GM23338 (cell line): ENCODE measurements around the gene CTDSP2. TPM values are rescaled to one million over a fixed set of nuclear protein-coding genes. Genes with fewer than 3 reads are reported as not detected.

Experiments
- ATAC-seq: fragments of 200-7000 bp; cut with Tn5 transposase; 3 replicates; pipeline ENCODE4 v1.9.1; 2020
- DNase-seq: peaks from one replicate; pipeline ENCODE4 v3.0.0-alpha.2; 2015; ENCODE audit warnings: low spot score
- H2AFZ ChIP-seq: fragments of 200-600 bp; sonication (generic); 2 replicates; pipeline ENCODE4 v1.8.0; 2016; ENCODE audit warnings: antibody characterized with exemption, mild to moderate bottlenecking, moderate library complexity
- H3F3A ChIP-seq: fragments of 200-600 bp; sonication (generic); replicated peaks from 2 replicates; pipeline ENCODE4 v1.8.0; 2017; ENCODE audit warnings: antibody characterized with exemption, mixed run types, low read depth
- H3K27ac ChIP-seq: fragments of 200-600 bp; sonication (generic); 2 replicates; pipeline ENCODE4 v1.6.1; 2016; ENCODE audit warnings: low read depth
- H3K27me3 ChIP-seq: fragments of 200-600 bp; sonication (generic); 2 replicates; pipeline ENCODE4 v1.8.0; 2016; ENCODE audit warnings: mild to moderate bottlenecking, mixed run types, moderate library complexity; ENCODE audit not compliant: insufficient read depth
- H3K36me3 ChIP-seq: fragments of 200-600 bp; sonication (generic); 2 replicates; pipeline ENCODE4 v1.8.0; 2016; ENCODE audit warnings: mild to moderate bottlenecking; ENCODE audit not compliant: insufficient read depth
- H3K4me1 ChIP-seq: fragments of 200-600 bp; sonication (generic); 2 replicates; pipeline ENCODE4 v1.8.0; 2016; ENCODE audit warnings: mild to moderate bottlenecking, moderate library complexity; ENCODE audit not compliant: insufficient read depth
- H3K4me2 ChIP-seq: fragments of 200-600 bp; sonication (generic); 2 replicates; pipeline ENCODE4 v1.7.1; 2017; ENCODE audit warnings: mixed run types
- H3K4me3 ChIP-seq: fragments of 200-600 bp; sonication (generic); 2 replicates; pipeline ENCODE4 v1.6.1; 2016; ENCODE audit warnings: mixed run types
- H3K79me2 ChIP-seq: fragments of 200-600 bp; sonication (generic); replicated peaks from 2 replicates; pipeline ENCODE4 v1.8.0; 2017; ENCODE audit warnings: mild to moderate bottlenecking; ENCODE audit not compliant: insufficient read depth
- H3K9me2 ChIP-seq: fragments of 200-600 bp; sonication (generic); 2 replicates; pipeline ENCODE4 v1.8.0; 2017; ENCODE audit not compliant: insufficient read depth
- H4K20me1 ChIP-seq: fragments of 200-600 bp; sonication (generic); replicated peaks from 2 replicates; pipeline ENCODE4 v1.8.0; 2017; ENCODE audit warnings: mild to moderate bottlenecking; ENCODE audit not compliant: insufficient read depth
- H3K27ac Mint-ChIP-seq: 2 replicates; pipeline ENCODE4 v1.8.0; 2020; ENCODE audit warnings: inconsistent platforms, mild to moderate bottlenecking, moderate library complexity, mixed read lengths
- H3K27me3 Mint-ChIP-seq: 3 replicates; pipeline ENCODE4 v1.8.0; 2022; ENCODE audit warnings: low read depth, mild to moderate bottlenecking, moderate library complexity, mixed read lengths, inconsistent platforms; ENCODE audit not compliant: insufficient read depth, poor library complexity
- H3K36me3 Mint-ChIP-seq: 3 replicates; pipeline ENCODE4 v1.8.0; 2021; ENCODE audit warnings: low read depth, mild to moderate bottlenecking, inconsistent platforms, moderate library complexity, mixed read lengths
- H3K4me1 Mint-ChIP-seq: 3 replicates; pipeline ENCODE4 v1.8.0; 2020; ENCODE audit warnings: mild to moderate bottlenecking, inconsistent platforms, mixed read lengths
- H3K4me3 Mint-ChIP-seq: 3 replicates; pipeline ENCODE4 v1.8.0; 2021; ENCODE audit warnings: moderate library complexity, mild to moderate bottlenecking, inconsistent platforms, mixed read lengths
- H3K9me3 Mint-ChIP-seq: 3 replicates; pipeline ENCODE4 v1.8.0; 2020; ENCODE audit warnings: moderate library complexity, mild to moderate bottlenecking, inconsistent platforms, mixed read lengths
- CREB1 ChIP-seq: fragments of 250-450 bp; sonication (Bioruptor Pico); IDR thresholded peaks from 2 replicates; pipeline ENCODE4 v1.5.0; 2020; ENCODE audit warnings: low read depth, mild to moderate bottlenecking, moderate library complexity
- CTCF ChIP-seq, 2 experiments: fragments of 200-600 bp in 1 of 2; sonication (generic) in 1 of 2; conservative IDR thresholded peaks; 2 replicates each; pipeline versions ENCODE4 v1.5.1 to v1.6.1; 2016 to 2017; ENCODE audit warnings: antibody characterized with exemption in 2 of 2, low read depth in 2 of 2, mild to moderate bottlenecking in 2 of 2, moderate library complexity in 1 of 2
- ETS1 ChIP-seq: IDR thresholded peaks from 2 replicates; pipeline ENCODE4 v1.6.1; 2016; ENCODE audit warnings: antibody characterized with exemption
- EZH2 ChIP-seq: fragments of 200-600 bp; sonication (generic); IDR thresholded peaks from one replicate; pipeline ENCODE4 v1.8.0; 2017; ENCODE audit warnings: antibody characterized with exemption, mild to moderate bottlenecking, low read depth; ENCODE audit not compliant: unreplicated experiment
- JUNB ChIP-seq: IDR thresholded peaks from one replicate; pipeline ENCODE4 v1.6.1; 2016; ENCODE audit warnings: antibody characterized with exemption; ENCODE audit not compliant: unreplicated experiment
- NANOG ChIP-seq: IDR thresholded peaks from 2 replicates; pipeline ENCODE4 v1.6.1; 2016; ENCODE audit warnings: antibody characterized with exemption, borderline replicate concordance
- POLR2AphosphoS5 ChIP-seq: IDR thresholded peaks from 2 replicates; pipeline ENCODE4 v1.6.1; 2016; ENCODE audit warnings: antibody characterized with exemption, low read depth
- REST ChIP-seq: IDR thresholded peaks from one replicate; pipeline ENCODE4 v1.6.1; 2018; ENCODE audit warnings: antibody characterized with exemption; ENCODE audit not compliant: unreplicated experiment
- STAT1 ChIP-seq: IDR thresholded peaks from one replicate; pipeline ENCODE4 v1.6.1; 2016; ENCODE audit warnings: antibody characterized with exemption; ENCODE audit not compliant: unreplicated experiment
- ZNF331 ChIP-seq: fragments of 250-450 bp; sonication (Bioruptor Pico); IDR thresholded peaks from 2 replicates; pipeline ENCODE4 v1.5.0; 2020; ENCODE audit warnings: low read depth, mild to moderate bottlenecking, moderate library complexity
- polyA plus RNA-seq: library from polyadenylated mRNA; unstranded; fragments of >200 nt; fragmentation: Nextera tagmentation; extraction: Ambion mirVana; gene quantifications from 2 replicates; pipeline ENCODE4 v1.2.1, GENCODE V29; 2016
- total RNA-seq: library from RNA; depleted of rRNA; stranded (reverse); fragments of >200 nt; shearing (Covaris generic); gene quantifications from 2 replicates; pipeline ENCODE4 v1.2.3, GENCODE V29; 2014

The CTDSP2 gene
- total and polyA plus RNA-seq, 2 experiments from 2014 or later, result 22.8 to 81.9 TPM

- Mint-ChIP-seq H3K4me3 (peak overlapping the region; percentile 3; the same call in 1 of the 3 replicates), H3K9me3 (no peaks in the 10 kb centered on the region; the same call in 2 of the 3 replicates), H3K36me3 (peaks cover 2% of the 10 kb centered on the region; the same call in 1 of the 3 replicates), H3K4me1 (peaks cover 29% of the 10 kb centered on the region), H3K27ac (no peak overlapping the region), H3K27me3 (peaks cover 24% of the 10 kb centered on the region)
- Histone ChIP-seq H3F3A (peaks cover 5% of the 10 kb centered on the region; the same call in 1 of the 2 replicates), H3K4me3 (no peak overlapping the region), H4K20me1 (no peaks in the 10 kb centered on the region), H3K36me3 (no peaks in the 10 kb centered on the region), H3K27ac (no peak overlapping the region), H3K27me3 (peaks cover 24% of the 10 kb centered on the region), H3K4me2 (0 out of 2 replicates have a peak overlapping the region, but pooled peaks have one; percentile 14), H3K4me1 (peaks cover 24% of the 10 kb centered on the region), H3K9me2 (no peaks in the 10 kb centered on the region), H2AFZ (peak overlapping the region; percentile 92), H3K79me2 (no peaks in the 10 kb centered on the region)
- ATAC-seq, result peak; percentile 46
- DNase-seq, result peak; percentile 52
- TF ChIP-seq REST (no peak), STAT1 (no peak), CREB1 (CRISPR knock-in tag) (no peak), CTCF (conservative IDR thresholded peaks at IDR 0.05; ENCODE audit: low read depth in 2 of 2) (no peak), ZNF331 (CRISPR knock-in tag) (no peak), ETS1 (no peak), JUNB (no peak), EZH2 (no peak)
These were observed 22.3 kb upstream of the CTDSP2 start for GRCh38 chr12:57868851-57869268.

GRCh38 chr12:57868221-57868620 lies 21.7 kb upstream of the CTDSP2 start:
- H3K4me3 ChIP-seq, result no peak overlapping the region
- TF ChIP-seq POLR2AphosphoS5 (no peak), EZH2 (no peak), CTCF (conservative IDR thresholded peaks at IDR 0.05; ENCODE audit: low read depth in 2 of 2) (no peak), JUNB (no peak), NANOG (no peak)

More at GRCh38 chr12:57868221-57868620, 21.7 kb upstream of the CTDSP2 start:
- Histone ChIP-seq H4K20me1 (no peaks in the 10 kb centered on the region), H3F3A (peaks cover 8% of the 10 kb centered on the region; the same call in 1 of the 2 replicates), H3K27me3 (peaks cover 30% of the 10 kb centered on the region), H2AFZ (peak overlapping the region; percentile 92), H3K9me2 (no peaks in the 10 kb centered on the region), H3K36me3 (no peaks in the 10 kb centered on the region), H3K4me2 (no peak overlapping the region), H3K4me1 (peaks cover 25% of the 10 kb centered on the region), H3K27ac (no peak overlapping the region), H3K79me2 (no peaks in the 10 kb centered on the region)
- Mint-ChIP-seq H3K4me3 (no peak overlapping the region), H3K27ac (no peak overlapping the region), H3K36me3 (peaks cover 2% of the 10 kb centered on the region; the same call in 1 of the 3 replicates), H3K4me1 (peaks cover 29% of the 10 kb centered on the region), H3K27me3 (peaks cover 26% of the 10 kb centered on the region), H3K9me3 (no peaks in the 10 kb centered on the region; the same call in 2 of the 3 replicates)
- ATAC-seq (no peak), DNase-seq (no peak)
